Measurements from ENCODE around the gene SH3BGRL2.

GRCh38 chr6:79742030-79742429, 110.9 kb downstream of the SH3BGRL2 start:
- TF ChIP-seq RAD21 (IDR thresholded peaks at IDR 0.05; ENCODE audit: low read depth) (no peak), CEBPB (IDR thresholded peaks at IDR 0.05) (no peak), USF1 (IDR thresholded peaks at IDR 0.05) (no peak), EP300 (IDR thresholded peaks at IDR 0.05; ENCODE audit: borderline replicate concordance) (no peak), EGR1 (IDR thresholded peaks at IDR 0.05) (no peak), NFIC (IDR thresholded peaks at IDR 0.05) (no peak), REST (IDR thresholded peaks at IDR 0.05; ENCODE audit: low read depth) (no peak)

All from Ishikawa (cell line).